GM10847 (cell line): ENCODE results near the gene DLK2.

Experiments used
- POLR2A ChIP-seq: IDR thresholded peaks from 2 replicates; pipeline ENCODE4 v1.6.1; 2011; ENCODE audit not compliant: insufficient read length; ENCODE audit errors: extremely low read depth

Gene DLK2

DNA sequence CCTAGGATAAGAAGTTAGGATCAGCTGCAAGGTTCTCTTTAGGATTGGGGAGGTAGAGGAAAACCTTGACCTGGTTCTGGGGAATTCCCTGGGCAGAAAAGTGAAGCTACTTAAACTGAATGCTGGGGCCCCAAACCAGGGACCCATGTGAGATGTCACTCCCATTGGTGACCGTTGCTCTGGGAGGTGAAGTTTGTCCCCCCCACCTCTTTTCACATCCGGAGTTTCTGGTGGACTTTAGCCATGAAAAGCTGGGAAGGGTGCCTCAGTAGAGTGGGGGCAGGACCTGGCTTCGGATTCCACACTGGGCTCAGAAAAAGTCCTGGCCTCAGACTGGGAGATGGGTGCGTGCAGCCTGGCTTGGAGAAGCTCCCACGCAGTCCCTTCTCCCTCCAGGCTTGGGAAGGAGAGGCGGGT lies 35.2 kb upstream of the DLK2 start:
- TF ChIP-seq POLR2A: no peak

DNA sequence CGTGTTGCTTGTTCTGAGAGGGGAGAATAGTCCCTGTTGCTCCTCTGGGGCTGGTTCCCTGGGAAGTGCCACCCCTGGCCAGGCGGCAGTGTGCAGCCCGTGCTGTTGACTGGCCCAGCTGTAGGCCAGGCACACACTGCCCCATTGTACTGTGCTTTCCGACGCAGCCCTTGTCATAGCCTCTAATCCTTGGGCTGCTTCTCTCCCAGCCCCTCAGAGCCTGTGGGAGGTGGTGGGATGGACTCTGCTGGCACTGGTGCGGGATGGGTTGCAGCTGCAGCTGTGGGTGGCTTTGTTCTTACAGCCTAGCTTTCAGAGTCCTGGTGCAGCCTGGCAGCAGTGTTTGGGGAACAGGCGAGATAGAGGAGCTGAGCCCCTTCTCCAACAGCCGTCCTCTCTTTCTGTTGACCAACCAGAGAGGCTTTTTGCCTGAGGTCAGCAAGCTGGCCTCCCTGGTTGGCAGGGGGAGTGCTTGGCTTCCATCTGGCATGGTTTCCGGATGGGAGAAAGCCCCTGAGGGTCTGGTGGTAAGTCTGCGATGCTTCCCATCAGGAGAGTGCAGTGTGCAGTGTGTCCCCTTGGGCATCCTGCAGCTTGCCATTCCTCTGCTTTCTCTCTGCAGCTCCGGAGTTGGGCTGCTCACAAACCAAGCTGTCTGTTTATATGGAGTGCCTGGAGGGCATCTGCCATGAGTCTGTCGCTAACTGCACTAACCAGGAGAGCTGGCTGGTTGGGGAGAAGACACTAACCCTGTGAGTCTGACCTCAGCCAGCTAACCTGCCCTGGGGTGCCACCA lies 34.1 kb upstream of the DLK2 start:
- TF ChIP-seq POLR2A: no peak

DNA sequence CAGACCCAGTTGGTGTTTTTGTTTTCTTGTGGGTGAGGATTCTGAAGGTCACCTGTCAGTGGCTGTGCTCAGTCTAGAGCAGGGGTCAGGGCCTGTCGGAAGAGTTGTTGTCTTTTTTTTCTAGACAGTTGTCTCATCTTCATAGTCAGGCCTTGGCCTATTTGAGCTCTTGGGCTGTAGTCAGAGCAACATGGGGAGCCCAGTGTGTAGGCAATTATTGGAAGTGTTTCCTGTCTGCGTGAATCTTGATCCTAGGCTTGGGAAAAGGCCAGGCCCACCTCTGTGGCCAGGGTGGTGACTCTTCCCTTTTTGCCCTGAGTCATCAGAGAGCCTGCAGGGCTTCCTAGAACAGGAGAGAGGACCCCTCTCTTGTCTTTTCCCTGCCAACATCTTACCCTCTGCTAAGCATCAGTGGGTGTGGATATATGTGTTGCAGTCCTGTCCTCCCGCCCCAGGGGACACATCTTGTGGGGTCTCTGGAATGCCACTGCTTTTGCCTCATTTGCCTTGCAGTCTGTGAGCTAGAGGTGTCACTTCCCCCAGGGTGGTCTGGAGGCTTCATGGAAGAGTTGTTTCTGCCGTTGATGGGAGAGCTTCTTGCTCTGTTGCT lies 33.4 kb upstream of the DLK2 start:
- no peak for TF ChIP-seq POLR2A

DNA sequence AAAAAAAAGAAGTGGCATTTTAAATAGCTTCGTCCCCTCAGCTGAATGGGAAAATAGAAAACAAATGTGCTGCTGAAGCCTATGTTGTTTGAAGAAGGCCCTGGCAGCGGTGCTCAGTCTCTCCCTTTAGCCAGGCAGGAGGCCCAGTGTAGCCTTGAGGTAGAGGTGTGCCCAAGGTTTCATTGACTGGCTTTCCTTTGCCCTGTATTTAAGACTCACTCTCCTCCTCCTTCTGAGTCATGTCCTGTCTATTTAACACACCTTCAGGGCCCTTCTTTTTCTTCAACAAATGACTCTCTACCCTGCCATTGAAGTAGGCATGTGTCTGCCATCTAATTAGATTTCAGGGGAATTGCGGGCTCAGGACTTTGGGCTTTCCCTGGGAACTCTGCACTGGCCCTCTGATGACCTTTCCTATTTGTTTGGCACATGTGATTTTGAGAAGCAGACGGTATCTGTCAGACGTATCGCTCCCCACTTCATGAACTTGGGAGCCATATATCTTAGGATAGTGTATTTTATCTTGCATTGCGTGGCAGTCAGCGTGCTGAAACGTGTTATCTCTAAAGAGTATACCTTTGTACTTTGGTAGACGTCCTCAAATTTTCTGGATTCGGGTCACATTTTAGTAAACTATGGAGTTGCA lies 26.4 kb upstream of the DLK2 start:
- TF ChIP-seq POLR2A: no peak

DNA sequence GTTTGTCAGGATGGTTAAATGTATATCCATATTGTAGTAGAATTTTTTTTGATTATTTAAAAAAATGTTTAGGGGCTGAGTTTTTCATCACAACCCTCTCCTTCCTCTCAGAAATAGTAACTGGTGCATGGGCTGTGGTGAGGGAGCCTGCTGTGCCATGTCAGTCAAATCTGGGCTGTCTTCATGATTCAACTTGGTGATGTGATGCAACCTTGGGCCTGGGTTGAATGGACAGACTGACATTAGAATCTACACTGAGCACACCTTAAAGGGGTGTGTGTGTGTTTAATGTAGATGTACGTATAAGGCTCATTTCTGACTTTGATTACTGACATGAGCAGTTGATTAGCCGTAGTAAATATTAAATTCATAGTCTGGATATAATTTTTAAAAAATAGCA lies 25.7 kb upstream of the DLK2 start:
- TF ChIP-seq POLR2A: no peak

DNA sequence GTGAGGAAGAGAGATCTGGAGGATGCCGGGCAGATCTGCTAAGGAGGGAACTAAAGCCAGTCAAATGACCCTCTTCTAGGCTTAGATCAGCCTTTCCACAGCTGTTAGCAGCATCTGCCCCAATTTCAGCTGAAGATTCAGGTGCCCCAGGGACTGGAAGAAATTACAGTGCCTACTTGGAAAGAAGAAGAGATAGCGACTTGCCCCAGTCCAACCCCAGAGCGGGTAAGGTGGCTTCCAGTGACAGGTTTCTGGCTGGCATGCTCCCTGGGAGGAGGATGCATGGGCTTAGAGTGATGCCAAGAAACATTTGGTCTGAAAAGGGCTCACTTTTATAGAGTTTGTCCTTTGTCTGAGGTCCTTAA lies 22.6 kb upstream of the DLK2 start:
- TF ChIP-seq POLR2A: no peak

DNA sequence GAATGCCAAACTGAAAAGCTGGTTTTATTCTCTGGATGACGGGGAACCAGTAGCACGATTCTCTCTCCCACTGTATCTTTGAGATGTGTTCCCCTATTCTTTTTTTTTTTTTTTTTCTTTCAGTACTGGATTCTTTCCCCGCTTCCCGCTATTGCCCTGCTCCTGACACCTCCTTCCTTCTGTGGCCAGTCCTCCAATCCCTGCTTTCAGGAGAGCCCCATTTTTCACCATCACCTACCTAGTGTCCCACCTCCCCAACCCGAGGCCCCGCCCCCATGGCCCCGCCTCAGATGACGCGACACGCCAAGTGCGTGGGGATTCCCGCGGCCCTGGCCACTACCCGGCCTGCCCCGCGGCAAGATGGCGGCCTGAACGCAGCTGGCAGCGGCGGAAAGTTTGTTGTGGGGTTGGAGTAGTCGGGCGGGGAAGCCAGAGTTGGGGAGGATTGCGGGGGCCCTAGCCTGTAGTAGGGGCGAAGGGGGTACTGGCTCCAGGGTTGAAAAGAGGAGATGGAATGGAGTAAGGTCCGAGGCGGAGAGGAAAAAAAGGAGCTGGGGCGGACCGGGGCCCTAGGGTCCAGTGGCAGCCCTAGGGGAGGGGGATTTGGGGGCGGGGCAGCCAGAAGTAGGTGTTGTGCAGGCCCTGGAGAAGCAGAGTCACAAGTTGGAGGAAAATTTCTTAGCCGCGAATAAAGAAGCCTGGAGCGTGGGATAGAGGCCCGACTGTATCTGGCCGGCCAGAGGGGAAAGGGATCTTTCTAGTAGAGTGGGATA lies 22.1 kb upstream of the DLK2 start, which contains the start of gene TJAP1:
Gene TJAP1, plus strand, starts transcription at position 336 of the 773 bp plus-strand sequence. CDS start 21,432 bp downstream, outside the sequence.
- TF ChIP-seq POLR2A: peak; percentile 88

DNA sequence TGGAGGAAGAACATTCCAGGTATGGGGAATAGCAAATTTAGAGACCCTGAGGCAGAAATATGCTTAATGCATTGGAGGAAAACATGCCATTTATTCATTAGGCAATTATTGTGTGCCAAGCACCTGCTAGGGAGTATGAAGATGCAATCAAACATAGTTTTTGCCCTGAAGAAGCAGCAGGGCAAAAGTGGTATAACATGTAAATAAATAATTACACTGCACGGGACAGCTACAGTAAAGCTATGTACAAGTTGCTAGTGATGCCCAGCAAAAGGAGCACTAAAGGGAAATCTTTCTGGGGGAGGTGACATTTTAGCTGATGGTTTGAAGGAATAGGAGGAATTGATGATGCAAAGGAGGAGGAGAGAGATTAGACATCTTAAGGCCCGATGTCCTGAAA lies 21.4 kb upstream of the DLK2 start:
- TF ChIP-seq POLR2A: no peak

DNA sequence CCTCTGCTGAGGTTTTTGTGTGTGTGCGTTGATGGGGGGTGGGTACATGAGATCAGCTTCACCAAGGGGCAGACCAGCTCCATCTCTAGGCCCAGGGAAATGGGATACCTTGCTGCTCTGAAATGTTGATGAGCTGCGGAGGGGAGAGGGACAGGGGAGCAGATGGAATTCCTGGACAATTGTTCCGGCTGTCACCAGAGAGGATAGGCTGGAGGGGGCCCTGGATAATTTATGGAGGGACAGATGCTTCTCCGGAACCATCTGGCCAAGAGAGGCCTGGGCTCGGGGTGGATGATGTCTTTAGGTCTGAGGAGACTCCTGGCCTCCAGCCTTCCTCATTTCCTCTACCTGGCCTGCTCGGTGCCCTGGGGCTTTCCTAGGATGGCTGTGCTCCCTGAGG lies 20.2 kb upstream of the DLK2 start:
- TF ChIP-seq POLR2A: no peak

DNA sequence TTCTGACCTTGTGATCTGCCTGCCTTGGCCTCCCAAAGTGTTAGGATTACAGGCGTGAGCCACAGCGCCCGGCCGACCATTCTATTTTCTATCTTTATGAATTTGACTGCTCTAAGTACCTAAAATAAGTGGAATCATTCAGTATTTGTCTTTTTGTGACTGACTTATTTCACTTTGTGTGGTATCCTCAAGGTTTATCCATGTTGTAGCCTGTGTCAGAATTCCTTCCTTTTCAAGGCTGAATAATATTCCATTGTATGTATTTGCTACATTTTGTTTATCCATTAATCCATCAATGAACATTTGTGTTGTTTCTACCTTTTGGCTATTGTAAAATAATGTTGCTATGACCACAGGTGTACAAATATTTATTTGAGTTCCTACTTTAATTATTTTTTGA lies 17.2 kb upstream of the DLK2 start:
- no peak for TF ChIP-seq POLR2A

DNA sequence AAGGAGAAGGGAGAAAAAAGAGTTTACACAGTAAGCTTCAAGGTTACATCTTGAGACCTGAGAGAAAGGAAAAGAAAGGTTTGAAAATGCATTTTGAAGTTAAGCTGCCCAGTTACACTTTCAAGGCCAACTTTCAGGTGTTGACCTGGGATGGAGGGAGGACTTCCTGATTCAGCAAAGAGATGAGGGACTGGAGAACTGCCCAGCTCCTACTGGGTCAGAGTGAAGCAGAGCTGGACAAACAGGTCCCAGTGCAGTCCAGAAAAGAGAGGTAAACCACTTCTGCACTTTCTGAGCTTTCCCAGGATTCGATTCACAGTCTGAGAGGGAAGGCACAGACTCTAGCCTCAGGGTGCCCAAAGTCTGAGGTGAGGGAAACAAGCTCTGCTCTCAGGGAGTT lies 16.1 kb upstream of the DLK2 start:
- TF ChIP-seq POLR2A: no peak

DNA sequence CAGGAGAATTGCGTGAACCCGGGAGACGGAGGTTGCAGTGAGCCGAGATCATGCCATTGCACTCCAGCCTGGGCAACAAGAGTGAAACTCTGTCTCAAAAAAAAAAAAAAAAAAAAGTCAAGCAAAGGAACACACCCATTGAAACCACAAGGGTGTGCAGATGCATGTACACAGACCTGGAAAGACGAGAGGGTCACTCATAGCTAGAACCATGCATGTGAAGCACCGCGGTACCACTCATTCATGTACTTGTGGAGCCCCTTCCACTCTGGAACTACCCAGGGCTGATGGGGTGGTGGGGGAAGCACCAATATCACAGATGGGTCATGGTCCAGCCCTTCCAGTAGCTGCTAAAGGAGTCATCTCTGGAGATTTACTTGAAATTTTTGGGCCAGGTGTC lies 14.6 kb upstream of the DLK2 start:
- TF ChIP-seq POLR2A: no peak

DNA sequence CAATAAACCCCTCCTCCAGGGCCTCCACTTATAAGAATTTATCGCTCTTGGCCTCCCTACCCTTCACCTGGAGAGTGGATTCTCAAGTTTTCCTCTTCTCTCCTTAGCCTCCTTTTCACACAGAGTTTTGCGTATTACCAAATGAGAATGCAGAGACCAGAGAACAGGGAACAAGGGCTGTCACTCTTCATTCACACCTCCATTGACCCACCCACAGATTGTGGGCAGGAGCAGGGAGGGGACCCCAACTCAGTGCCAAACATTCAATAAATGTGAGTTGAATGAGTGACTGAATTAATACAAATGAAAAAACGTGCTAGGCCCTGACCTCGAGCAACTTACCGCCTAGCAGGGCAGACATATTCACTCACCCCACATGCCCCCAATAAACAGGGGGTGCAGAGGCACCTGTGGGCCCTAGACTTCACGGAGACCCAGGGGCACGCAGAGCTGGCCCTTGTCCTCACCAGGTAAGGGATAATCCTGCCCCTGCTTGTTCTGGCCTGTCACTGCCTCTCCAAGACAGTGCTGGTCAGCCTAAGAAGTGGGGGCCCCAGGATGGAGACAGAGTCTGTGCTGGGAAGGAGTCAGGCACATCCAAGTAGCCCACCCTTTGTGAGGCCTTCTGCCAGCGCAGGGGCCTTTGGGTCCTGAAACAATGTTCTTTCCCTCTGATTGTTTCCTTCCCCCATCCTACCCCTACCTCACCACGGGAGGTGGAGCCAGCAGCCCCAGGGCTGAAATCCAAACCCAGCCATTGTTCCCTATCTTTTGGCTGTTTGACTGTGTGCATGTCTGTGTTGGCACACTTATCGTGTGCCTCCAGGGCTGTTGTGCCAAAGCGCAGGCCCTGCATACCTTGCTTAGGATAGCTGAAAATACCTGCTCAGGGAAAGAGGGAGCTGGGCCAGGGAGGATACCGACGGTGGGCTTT lies 13.7 kb upstream of the DLK2 start:
- TF ChIP-seq POLR2A: no peak

DNA sequence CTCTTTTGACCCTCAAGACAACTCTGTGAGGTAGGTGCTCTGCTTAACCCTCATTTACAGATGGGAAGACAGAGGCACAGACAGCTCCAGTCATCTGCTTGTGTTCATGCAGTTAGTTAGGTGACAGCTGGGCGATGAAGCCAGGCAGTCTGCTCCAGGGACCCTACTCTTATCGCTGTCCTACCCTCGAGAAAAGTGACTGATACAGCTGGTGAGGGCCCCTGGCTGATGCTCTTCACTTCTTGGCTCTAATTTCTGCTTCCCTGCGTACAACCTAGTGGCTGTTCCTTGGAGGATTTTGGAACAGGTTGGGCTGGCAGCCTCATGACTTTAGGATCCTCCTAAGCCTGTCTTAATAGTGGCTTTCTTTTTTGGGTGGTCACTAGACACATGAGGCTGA lies 12.9 kb upstream of the DLK2 start:
- TF ChIP-seq POLR2A: no peak
